Kidney (tissue), 14 donors: Measurements from ENCODE around the gene SUSD4. TPM values are rescaled to one million over a fixed set of nuclear protein-coding genes. Genes with fewer than 3 reads are reported as not detected.
"Not testable (repeated sequence)": the region's sequence is repeated elsewhere in the genome, so short reads cannot be mapped to it uniquely, and the experiment has no call there.

Experiments used
- DNase-seq, 5 donors: peaks; one replicate each; pipeline ENCODE4 v3.0.0-alpha.2; 2013 to 2020
- FAIRE-seq: peaks from 2 replicates; lab custom pipeline; 2012; peaks lifted over from hg19 to GRCh38; lab: Jason Lieb, UNC
- H3K27ac ChIP-seq, 2 donors: one replicate each; pipeline ENCODE4 v1.7.0; 2013; ENCODE audit warnings: low read depth in 2 of 2, low read length in 2 of 2, inconsistent platforms in 1 of 2
- H3K27me3 ChIP-seq: one replicate; pipeline ENCODE4 v1.7.1; 2013; ENCODE audit warnings: low read length, inconsistent platforms; ENCODE audit not compliant: control insufficient read depth, insufficient read depth
- H3K36me3 ChIP-seq, 3 donors: one replicate each; pipeline versions ENCODE4 v1.7.0 to v1.7.1; 2013; ENCODE audit warnings: low read length in 3 of 3, control low read depth in 1 of 3, inconsistent platforms in 1 of 3; ENCODE audit not compliant: insufficient read depth in 3 of 3, control insufficient read depth in 2 of 3
- H3K4me1 ChIP-seq, 3 donors: one replicate each; pipeline versions ENCODE4 v1.7.0 to v1.7.1; 2013; ENCODE audit warnings: low read length in 3 of 3, inconsistent platforms in 1 of 3, low read depth in 1 of 3; ENCODE audit not compliant: control insufficient read depth in 2 of 3, insufficient read depth in 2 of 3
- H3K4me3 ChIP-seq, 3 donors: one replicate each; pipeline versions ENCODE4 v1.7.0 to v1.8.1; 2013; ENCODE audit warnings: low read length in 3 of 3, control low read depth in 1 of 3, inconsistent platforms in 1 of 3
- H3K9ac ChIP-seq, 3 donors: one replicate each; pipeline versions ENCODE4 v1.7.0 to v1.7.1; 2013; ENCODE audit warnings: low read length in 3 of 3, control low read depth in 1 of 3, inconsistent platforms in 1 of 3
- H3K9me3 ChIP-seq, 3 donors: one replicate each; pipeline versions ENCODE4 v1.7.0 to v1.7.1; 2013; ENCODE audit warnings: low read length in 3 of 3, control low read depth in 1 of 3, inconsistent platforms in 1 of 3; ENCODE audit not compliant: control insufficient read depth in 2 of 3, insufficient read depth in 1 of 3
- CTCF ChIP-seq: IDR thresholded peaks from 3 replicates; pipeline ENCODE4 v1.5.1; 2012; ENCODE audit warnings: mild to moderate bottlenecking, moderate library complexity, borderline replicate concordance; ENCODE audit not compliant: insufficient read depth; ENCODE audit errors: extremely low read depth
- intact Hi-C: fragments of 100-400 bp; cut with DNase I; formaldehyde crosslinking; loops from one replicate; pipeline ENCODE4 v1.11.1; 2022
- polyA plus RNA-seq: library from polyadenylated mRNA; stranded (reverse); fragments of 350-450 nt; fragmentation: Illumina TruSeq; extraction: RNeasy Lipid Tissue Mini Kit (QIAGEN cat#74804); gene quantifications from one replicate; pipeline ENCODE4 v1.2.3, GENCODE V29; 2014; ENCODE audit warnings: low read depth, low replicate concordance; ENCODE audit not compliant: insufficient read depth
- total RNA-seq: library from RNA; stranded (reverse); fragmentation: NEBNext Ultra II Directional; extraction: Animal tissue kit (Norgen Biotek cat#: 25700); gene quantifications from one replicate; pipeline ENCODE4 v1.2.1, GENCODE V29; 2021
- donor health status: control.
- donor health status: control.
- donor health status: control.
- donor health status: control.
- donor health status: control.
- donor health status: DM: yes; HTN: yes; CAD: no.
- donor health status: Normal renal cell carcinoma (clear cell type).

SUSD4 gene
- total and polyA plus RNA-seq, 2 donors from 2014 or later, result 14.0 to 23.7 TPM

- FAIRE-seq (no peak), DNase-seq (no peak)
- no peak for TF ChIP-seq CTCF
These were observed 110.1 kb downstream of the SUSD4 start for GRCh38 chr1:223253916-223254315.

GRCh38 chr1:223251387-223251786 is 112.6 kb downstream of the SUSD4 start:
- H3K9me3 ChIP-seq, H3K9ac ChIP-seq, H3K27me3 ChIP-seq, FAIRE-seq, H3K36me3 ChIP-seq, H3K4me3 ChIP-seq, H3K4me1 ChIP-seq, H3K27ac ChIP-seq, DNase-seq, intact Hi-C loops: not testable (repeated sequence)

More at GRCh38 chr1:223253916-223254315, 110.1 kb downstream of the SUSD4 start:
- Histone ChIP-seq H3K27me3 (no peaks in the 10 kb centered on the region), H3K4me1 (no peaks in the 10 kb centered on the region), H3K27ac (no peak overlapping the region), H3K9me3 (no peaks in the 10 kb centered on the region), H3K4me3 (no peak overlapping the region), H3K36me3 (no peaks in the 10 kb centered on the region), H3K9ac (no peak overlapping the region)
- intact Hi-C loops, result no loop called here

- no peak overlapping the region for H3K4me3 ChIP-seq
- no peaks in the 10 kb centered on the region for H3K9me3 ChIP-seq
- intact Hi-C loops, result no loop called here
- no peak overlapping the region for H3K9ac ChIP-seq
- H3K27me3 ChIP-seq, result no peaks in the 10 kb centered on the region
- H3K27ac ChIP-seq, result no peak overlapping the region
- no peaks in the 10 kb centered on the region for H3K36me3 ChIP-seq
- FAIRE-seq (no peak), DNase-seq (peak in 1 of 5 donors; percentile 8)
- H3K4me1 ChIP-seq, result no peaks in the 10 kb centered on the region
- TF ChIP-seq CTCF, result no peak
These were observed 113.4 kb downstream of the SUSD4 start for GRCh38 chr1:223250632-223251015.

- intact Hi-C loops, result no loop called here
- peak in 1 of 5 donors; percentile 1 for DNase-seq
- no peak overlapping the region for H3K27ac ChIP-seq
- H3K9ac ChIP-seq, result no peak overlapping the region
- H3K4me1 ChIP-seq, result no peaks in the 10 kb centered on the region
- no peak for TF ChIP-seq CTCF
- no peaks in the 10 kb centered on the region for H3K27me3 ChIP-seq
- no peak overlapping the region for H3K4me3 ChIP-seq
- no peaks in the 10 kb centered on the region for H3K36me3 ChIP-seq
- no peaks in the 10 kb centered on the region for H3K9me3 ChIP-seq
- no peak for FAIRE-seq
These were observed 113.9 kb downstream of the SUSD4 start for GRCh38 chr1:223249854-223250631.
